A673 (cell line): ENCODE data around the gene PHTF2. TPM values are rescaled to one million over a fixed set of nuclear protein-coding genes. Genes with fewer than 3 reads are reported as not detected.
"Not testable (repeated sequence)": the region's sequence is repeated elsewhere in the genome, so short reads cannot be mapped to it uniquely, and the experiment has no call there.

Experiments used
- BruUV-seq: library from RNA; stranded (reverse); fragments of 400-500 nt; replicated peaks from 2 replicates; lab custom pipeline; 2021; lab: Mats Ljungman, UMichigan
- CTCF ChIA-PET: fragments of 300-600 bp; sonication (Branson Sonifier 250); formaldehyde crosslinking; loops from one replicate; lab custom pipeline; 2022; ENCODE audit warnings: antibody characterized with exemption; lab: Charles Lee
- POLR2A ChIA-PET: fragments of 300-600 bp; sonication (Branson Sonifier 250); formaldehyde crosslinking; loops from one replicate; lab custom pipeline; 2022; ENCODE audit warnings: antibody characterized with exemption; ENCODE audit not compliant: low non-redundant PET; lab: Charles Lee
- DNase-seq: peaks from one replicate; pipeline ENCODE4 v3.0.0-alpha.2; 2015; ENCODE audit warnings: low spot score
- H3K27ac ChIP-seq: fragments of 200-600 bp; sonication (generic); 2 replicates; pipeline ENCODE4 v1.5.1; 2016; ENCODE audit warnings: mixed run types, low read depth, mild to moderate bottlenecking, mixed read lengths, antibody characterized with exemption, low read length; ENCODE audit not compliant: poor library complexity, severe bottlenecking
- H3K27me3 ChIP-seq: fragments of 200-600 bp; sonication (generic); replicated peaks from 2 replicates; pipeline ENCODE4 v1.6.1; 2017; ENCODE audit warnings: mixed run types, low read depth, mild to moderate bottlenecking, mixed read lengths, antibody characterized with exemption, low read length; ENCODE audit not compliant: insufficient read depth, poor library complexity
- H3K36me3 ChIP-seq: fragments of 200-600 bp; sonication (generic); 2 replicates; pipeline ENCODE4 v1.6.1; 2016; ENCODE audit warnings: mixed run types, mild to moderate bottlenecking, mixed read lengths, antibody characterized with exemption, low read length; ENCODE audit not compliant: insufficient read depth, poor library complexity, severe bottlenecking
- H3K4me1 ChIP-seq: fragments of 200-600 bp; sonication (generic); 2 replicates; pipeline ENCODE4 v1.6.1; 2017; ENCODE audit warnings: mixed run types, mild to moderate bottlenecking, mixed read lengths, antibody characterized with exemption, low read length; ENCODE audit not compliant: insufficient read depth, poor library complexity, severe bottlenecking
- H3K4me3 ChIP-seq: fragments of 200-600 bp; sonication (generic); 2 replicates; pipeline ENCODE4 v1.5.1; 2016; ENCODE audit warnings: low read depth, mixed run types, mild to moderate bottlenecking, mixed read lengths, low read length; ENCODE audit not compliant: poor library complexity, severe bottlenecking
- H3K9me3 ChIP-seq: fragments of 200-600 bp; sonication (generic); 2 replicates; pipeline ENCODE4 v1.6.1; 2016; ENCODE audit warnings: mixed run types, low read depth, mild to moderate bottlenecking, mixed read lengths, antibody characterized with exemption, low read length; ENCODE audit not compliant: poor library complexity, severe bottlenecking
- CTCF ChIP-seq: fragments of 300-800, 200-600 bp; sonication (generic); conservative IDR thresholded peaks from 2 replicates; pipeline ENCODE4 v1.5.1; 2017; ENCODE audit warnings: low read depth, mild to moderate bottlenecking, antibody characterized with exemption, low read length, moderate library complexity, mixed read lengths
- EZH2 ChIP-seq: fragments of 200-600 bp; sonication (generic); IDR thresholded peaks from 2 replicates; pipeline ENCODE4 v1.6.1; 2017; ENCODE audit warnings: borderline replicate concordance, low read depth, mild to moderate bottlenecking, mixed read lengths, antibody characterized with exemption, low read length; ENCODE audit not compliant: poor library complexity, severe bottlenecking
- intact Hi-C: fragments of 100-400 bp; cut with micrococcal nuclease; formaldehyde crosslinking; loops from one replicate; pipeline ENCODE4 v1.10.0; 2022; ENCODE audit not compliant: unreplicated experiment
- total RNA-seq: library from RNA; stranded (reverse); gene quantifications from 2 replicates; pipeline ENCODE4 v1.2.3, GENCODE V29; 2021

The PHTF2 gene
- total RNA-seq, 1 experiment from 2014 or later, result 36.6 TPM

GRCh38 chr7:77993838-77994237, 195.3 kb downstream of the PHTF2 start:
- CTCF ChIA-PET, result no interaction called here
- DNase-seq, result no peak
- Histone ChIP-seq H3K27me3 (no peaks in the 10 kb centered on the region), H3K36me3 (no peaks in the 10 kb centered on the region), H3K27ac (no peak overlapping the region), H3K4me1 (peaks cover 3% of the 10 kb centered on the region), H3K4me3 (no peak overlapping the region), H3K9me3 (no peaks in the 10 kb centered on the region)
- TF ChIP-seq CTCF (no peak), EZH2 (no peak)
- BruUV-seq, result no TSS peak
- POLR2A ChIA-PET, result no interaction called here
- intact Hi-C loops, result no loop called here

GRCh38 chr7:77995717-77996116, 197.1 kb downstream of the PHTF2 start:
- intact Hi-C loops, result no loop called here
- DNase-seq, result peak; percentile 23

GRCh38 chr7:77999168-77999567, 200.6 kb downstream of the PHTF2 start:
- H3K9me3 ChIP-seq, POLR2A ChIA-PET, BruUV-seq, CTCF ChIA-PET, H3K4me1 ChIP-seq, intact Hi-C loops, H3K27ac ChIP-seq, H3K27me3 ChIP-seq, H3K4me3 ChIP-seq, DNase-seq, H3K36me3 ChIP-seq: not testable (repeated sequence)

More at GRCh38 chr7:77995717-77996116, 197.1 kb downstream of the PHTF2 start:
- Histone ChIP-seq H3K9me3 (no peaks in the 10 kb centered on the region), H3K36me3 (no peaks in the 10 kb centered on the region), H3K4me1 (no peaks in the 10 kb centered on the region), H3K27ac (no peak overlapping the region), H3K27me3 (no peaks in the 10 kb centered on the region), H3K4me3 (no peak overlapping the region)
- TF ChIP-seq CTCF, result peak; percentile 32; the same call in 1 of the 2 replicates
- no peak for TF ChIP-seq EZH2
- no TSS peak for BruUV-seq
- POLR2A ChIA-PET, result no interaction called here
- CTCF ChIA-PET, result no interaction called here

- ChIA-PET POLR2A (no interaction called here), CTCF (no interaction called here)
- intact Hi-C loops, result no loop called here
- H3K36me3 ChIP-seq, result no peaks in the 10 kb centered on the region
- H3K4me3 ChIP-seq, result no peak overlapping the region
- H3K27me3 ChIP-seq, result no peaks in the 10 kb centered on the region
- DNase-seq, result no peak
- H3K27ac ChIP-seq, result no peak overlapping the region
- no peak for TF ChIP-seq CTCF
- TF ChIP-seq EZH2, result no peak
- no TSS peak for BruUV-seq
- H3K9me3 ChIP-seq, result no peaks in the 10 kb centered on the region
- no peaks in the 10 kb centered on the region for H3K4me1 ChIP-seq
Observed at GRCh38 chr7:78002021-78002420, 203.4 kb downstream of the PHTF2 start.
